BLaER1 (cell line): ENCODE data around the gene CNTN4.

Experiments used
- H3K27ac ChIP-seq: shearing (Covaris generic); formaldehyde crosslinking; 2 replicates; pipeline ENCODE4 v1.8.1; 2022
- H3K27me3 ChIP-seq: shearing (Covaris generic); formaldehyde crosslinking; 2 replicates; pipeline ENCODE4 v1.8.1; 2022
- H3K36me3 ChIP-seq: shearing (Covaris generic); formaldehyde crosslinking; 2 replicates; pipeline ENCODE4 v1.8.1; 2022
- H3K4me1 ChIP-seq: shearing (Covaris generic); formaldehyde crosslinking; 2 replicates; pipeline ENCODE4 v1.8.1; 2022
- H3K4me2 ChIP-seq: shearing (Covaris generic); formaldehyde crosslinking; 2 replicates; pipeline ENCODE4 v1.8.1; 2022
- H3K4me3 ChIP-seq: shearing (Covaris generic); formaldehyde crosslinking; 2 replicates; pipeline ENCODE4 v1.8.1; 2022
- H3K9ac ChIP-seq: shearing (Covaris generic); formaldehyde crosslinking; 2 replicates; pipeline ENCODE4 v1.8.1; 2022
- H3K9me3 ChIP-seq: shearing (Covaris generic); formaldehyde crosslinking; 2 replicates; pipeline ENCODE4 v1.8.1; 2022
- H4K20me1 ChIP-seq: shearing (Covaris generic); formaldehyde crosslinking; 2 replicates; pipeline ENCODE4 v1.8.1; 2022
- Cebpa-rat ChIP-seq: shearing (Covaris generic); IDR thresholded peaks from 2 replicates; pipeline ENCODE4 v1.8.1; 2022

CNTN4 gene

GRCh38 chr3:3013317-3014052, 914.8 kb downstream of the CNTN4 start:
- Histone ChIP-seq H3K9ac (no peak overlapping the region), H4K20me1 (no peaks in the 10 kb centered on the region), H3K27me3 (no peaks in the 10 kb centered on the region), H3K4me1 (no peaks in the 10 kb centered on the region), H3K36me3 (no peaks in the 10 kb centered on the region), H3K27ac (no peak overlapping the region), H3K4me3 (no peak overlapping the region), H3K9me3 (no peaks in the 10 kb centered on the region), H3K4me2 (no peak overlapping the region)
- TF ChIP-seq Cebpa-rat: no peak

GRCh38 chr3:3015185-3016089, 916.8 kb downstream of the CNTN4 start:
- no peak overlapping the region for H3K4me2 ChIP-seq
- H3K36me3 ChIP-seq: no peaks in the 10 kb centered on the region
- H3K4me1 ChIP-seq: no peaks in the 10 kb centered on the region
- TF ChIP-seq Cebpa-rat: no peak
- no peak overlapping the region for H3K27ac ChIP-seq
- no peaks in the 10 kb centered on the region for H3K27me3 ChIP-seq
- no peaks in the 10 kb centered on the region for H4K20me1 ChIP-seq
- no peak overlapping the region for H3K4me3 ChIP-seq
- no peaks in the 10 kb centered on the region for H3K9me3 ChIP-seq
- H3K9ac ChIP-seq: no peak overlapping the region

GRCh38 chr3:3016226-3016625, 917.6 kb downstream of the CNTN4 start:
- Histone ChIP-seq H4K20me1 (no peaks in the 10 kb centered on the region), H3K4me3 (no peak overlapping the region), H3K27ac (no peak overlapping the region), H3K9ac (no peak overlapping the region), H3K27me3 (no peaks in the 10 kb centered on the region), H3K36me3 (no peaks in the 10 kb centered on the region), H3K4me1 (no peaks in the 10 kb centered on the region), H3K4me2 (no peak overlapping the region), H3K9me3 (no peaks in the 10 kb centered on the region)
- TF ChIP-seq Cebpa-rat: no peak

DNA sequence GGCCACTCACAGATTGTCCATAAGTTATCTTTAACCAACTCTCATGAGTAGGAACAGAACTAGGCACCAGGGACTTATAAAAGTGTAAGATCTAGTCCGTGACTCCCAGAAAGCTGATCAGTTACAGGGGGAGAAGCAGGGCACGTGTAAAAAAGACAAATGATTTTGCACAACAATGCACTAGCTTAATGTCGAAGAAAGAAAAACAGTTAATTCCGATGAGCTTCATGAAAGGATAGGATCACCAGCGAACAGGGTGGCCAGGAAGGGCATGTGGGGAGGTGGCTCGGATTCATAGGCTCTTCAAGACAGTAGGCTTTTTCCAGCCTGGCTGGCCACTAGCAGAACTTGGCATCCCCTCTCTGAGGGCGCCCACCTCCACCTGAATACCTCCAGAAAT, 921.5 kb downstream of the CNTN4 start:
- Histone ChIP-seq H3K9me3 (no peaks in the 10 kb centered on the region), H3K27me3 (no peaks in the 10 kb centered on the region), H3K9ac (no peak overlapping the region), H3K27ac (no peak overlapping the region), H3K36me3 (no peaks in the 10 kb centered on the region), H3K4me1 (no peaks in the 10 kb centered on the region), H4K20me1 (no peaks in the 10 kb centered on the region), H3K4me2 (no peak overlapping the region), H3K4me3 (no peak overlapping the region)
- no peak for TF ChIP-seq Cebpa-rat

DNA sequence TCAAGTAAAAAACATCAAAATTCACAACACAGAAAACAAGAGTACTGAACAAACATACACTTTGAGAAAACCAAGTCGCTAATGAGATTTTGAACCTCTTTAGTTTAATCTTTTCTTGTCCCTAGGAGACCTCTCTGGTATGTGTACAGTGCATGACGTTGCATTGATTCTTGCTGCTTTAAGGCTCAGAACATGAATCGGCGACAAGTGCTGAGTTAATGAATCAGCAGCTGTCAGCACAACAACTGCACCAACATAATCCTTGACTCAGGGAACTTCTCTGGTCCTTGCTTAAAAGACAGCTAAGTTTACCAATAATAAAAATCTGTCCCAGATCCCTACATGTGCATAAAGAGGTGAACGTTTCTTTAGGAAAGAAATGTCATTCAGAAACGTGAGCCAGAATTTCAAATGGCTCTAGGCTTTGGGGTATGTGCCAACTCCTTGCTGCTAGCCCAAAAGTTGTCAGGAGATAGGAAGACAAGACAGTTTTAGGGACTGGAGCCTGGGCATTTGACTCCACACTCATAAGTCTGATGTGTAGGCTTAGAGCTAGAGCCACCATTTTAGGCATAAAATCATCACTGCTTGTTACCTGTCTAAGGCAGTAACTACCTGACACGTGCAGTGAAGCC, 924.6 kb downstream of the CNTN4 start:
- H3K27ac ChIP-seq: no peak overlapping the region
- no peak overlapping the region for H3K9ac ChIP-seq
- H3K4me3 ChIP-seq: no peak overlapping the region
- H4K20me1 ChIP-seq: no peaks in the 10 kb centered on the region
- H3K27me3 ChIP-seq: no peaks in the 10 kb centered on the region
- no peak for TF ChIP-seq Cebpa-rat
- H3K36me3 ChIP-seq: no peaks in the 10 kb centered on the region
- 0 out of 2 replicates have a peak, but pooled peaks cover 4% of the 10 kb centered on the region for H3K4me1 ChIP-seq
- H3K9me3 ChIP-seq: no peaks in the 10 kb centered on the region
- no peak overlapping the region for H3K4me2 ChIP-seq

DNA sequence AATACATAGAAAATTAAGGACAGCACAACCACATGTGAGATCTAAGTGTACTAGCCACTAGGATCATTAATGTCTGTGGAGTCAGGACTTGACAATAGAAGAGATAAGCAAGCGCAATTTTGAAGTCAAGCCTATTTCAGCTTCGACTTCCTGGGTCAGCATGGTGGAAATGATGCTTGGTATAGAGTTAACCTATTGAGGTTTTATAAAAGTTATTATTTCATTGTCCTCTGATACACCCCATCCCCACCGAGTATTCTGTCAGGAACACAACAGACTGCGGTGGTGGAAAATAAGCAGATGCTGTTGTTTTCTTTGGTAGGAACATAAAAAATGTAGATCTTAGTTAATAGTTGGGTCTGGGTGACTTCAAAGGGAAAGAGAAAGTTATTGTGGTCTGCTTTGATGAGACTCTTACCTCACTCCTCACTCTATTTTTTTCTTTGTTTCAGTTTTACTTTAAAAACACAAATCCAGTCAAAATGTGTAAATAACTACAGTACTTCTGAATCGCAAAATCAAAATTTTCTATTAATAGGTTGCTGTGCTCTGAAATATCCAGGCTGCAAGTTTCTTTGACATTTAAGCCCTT, 929.4 kb downstream of the CNTN4 start:
- TF ChIP-seq Cebpa-rat: no peak
- H3K36me3 ChIP-seq: no peaks in the 10 kb centered on the region

DNA sequence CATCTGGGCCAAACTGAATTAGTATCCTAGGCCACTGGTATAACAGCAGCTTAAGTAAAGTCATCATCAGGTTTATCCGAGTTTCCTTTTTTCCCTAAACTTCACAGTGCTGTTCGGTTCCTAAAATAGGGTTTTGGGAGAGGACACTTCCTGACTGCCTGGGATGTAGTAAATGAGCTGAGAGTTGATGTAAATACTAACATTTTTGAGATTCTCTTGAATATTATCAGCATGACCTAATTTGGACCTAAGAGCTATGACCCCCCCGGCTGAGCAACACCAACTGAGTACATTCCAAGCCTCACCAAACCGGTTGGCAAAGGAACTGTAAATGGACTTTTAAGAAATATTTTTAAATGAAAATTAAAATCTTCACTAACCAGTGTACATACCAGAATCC, 932.7 kb downstream of the CNTN4 start:
- TF ChIP-seq Cebpa-rat: no peak
- no peaks in the 10 kb centered on the region for H3K36me3 ChIP-seq
- no peaks in the 10 kb centered on the region for H3K27me3 ChIP-seq
- H3K9ac ChIP-seq: no peak overlapping the region
- no peak overlapping the region for H3K4me3 ChIP-seq
- H3K4me1 ChIP-seq: 0 out of 2 replicates have a peak, but pooled peaks cover 7% of the 10 kb centered on the region
- no peaks in the 10 kb centered on the region for H3K9me3 ChIP-seq
- no peak overlapping the region for H3K27ac ChIP-seq
- H4K20me1 ChIP-seq: no peaks in the 10 kb centered on the region
- H3K4me2 ChIP-seq: no peak overlapping the region

More for the DNA sequence above, 929.4 kb downstream of the CNTN4 start:
- no peaks in the 10 kb centered on the region for H4K20me1 ChIP-seq
- H3K27me3 ChIP-seq: no peaks in the 10 kb centered on the region
- no peak overlapping the region for H3K27ac ChIP-seq
- 0 out of 2 replicates have a peak, but pooled peaks cover 7% of the 10 kb centered on the region for H3K4me1 ChIP-seq
- no peaks in the 10 kb centered on the region for H3K9me3 ChIP-seq
- no peak overlapping the region for H3K4me3 ChIP-seq
- no peak overlapping the region for H3K4me2 ChIP-seq
- H3K9ac ChIP-seq: no peak overlapping the region

- H3K4me2 ChIP-seq: peak overlapping the region; percentile 28; the same call in 1 of the 2 replicates
- H3K9me3 ChIP-seq: no peaks in the 10 kb centered on the region
- no peak overlapping the region for H3K9ac ChIP-seq
- no peak for TF ChIP-seq Cebpa-rat
- H4K20me1 ChIP-seq: no peaks in the 10 kb centered on the region
- H3K27me3 ChIP-seq: no peaks in the 10 kb centered on the region
- H3K4me3 ChIP-seq: no peak overlapping the region
- peaks cover 13% of the 10 kb centered on the region for H3K4me1 ChIP-seq
- no peaks in the 10 kb centered on the region for H3K36me3 ChIP-seq
- H3K27ac ChIP-seq: no peak overlapping the region
These were observed 938.5 kb downstream of the CNTN4 start for GRCh38 chr3:3037156-3037555.

GRCh38 chr3:3038201-3038991, 939.7 kb downstream of the CNTN4 start:
- Histone ChIP-seq H3K4me2 (peak overlapping the region; percentile 63), H3K9ac (no peak overlapping the region), H3K36me3 (no peaks in the 10 kb centered on the region), H3K4me3 (no peak overlapping the region), H3K4me1 (peaks cover 13% of the 10 kb centered on the region), H3K9me3 (no peaks in the 10 kb centered on the region), H3K27ac (peak overlapping the region; percentile 35; the same call in 1 of the 2 replicates), H3K27me3 (no peaks in the 10 kb centered on the region), H4K20me1 (no peaks in the 10 kb centered on the region)
- no peak for TF ChIP-seq Cebpa-rat
